IMR-90 (cell line): Measurements from ENCODE around the gene PEX14. TPM values are rescaled to one million over a fixed set of nuclear protein-coding genes. Genes with fewer than 3 reads are reported as not detected.

ENCODE experiments used
- ATAC-seq: fragments of 200-7000 bp; cut with Tn5 transposase; 2 replicates; pipeline ENCODE4 v1.9.1; 2020; ENCODE audit warnings: low read depth, mild to moderate bottlenecking, moderate library complexity
- BruUV-seq: library from RNA; stranded (reverse); fragments of 400-500 nt; replicated peaks from 2 replicates; lab custom pipeline; 2021; lab: Mats Ljungman, UMichigan
- CTCF ChIA-PET: fragments of 300-600 bp; formaldehyde crosslinking; extraction: SDS; loops from one replicate; lab custom pipeline; 2021; ENCODE audit warnings: antibody characterized with exemption; lab: Yijun Ruan, JAX
- POLR2A ChIA-PET: fragments of 300-600 bp; sonication (Branson Sonifier 250); formaldehyde crosslinking; loops from one replicate; lab custom pipeline; 2022; ENCODE audit warnings: antibody characterized with exemption; ENCODE audit not compliant: unreplicated experiment; lab: Charles Lee
- DNase-seq: peaks from one replicate; pipeline ENCODE4 v3.0.0; 2013
- H2AFZ ChIP-seq: replicated peaks from 2 replicates; pipeline ENCODE3; 2013; ENCODE audit warnings: low read length, mild to moderate bottlenecking; ENCODE audit not compliant: poor library complexity
- H2AK5ac ChIP-seq: 2 replicates; pipeline ENCODE4 v1.6.1; 2013; ENCODE audit warnings: low read depth, low read length, inconsistent platforms
- H2AK9ac ChIP-seq: replicated peaks from 2 replicates; pipeline ENCODE3; 2013; ENCODE audit warnings: mild to moderate bottlenecking, low read depth, low read length, moderate library complexity; ENCODE audit not compliant: poor library complexity
- H2BK120ac ChIP-seq: 2 replicates; pipeline ENCODE4 v1.6.1; 2013; ENCODE audit warnings: low read depth, low read length, inconsistent platforms
- H2BK15ac ChIP-seq: 3 replicates; pipeline ENCODE4 v1.6.1; 2013; ENCODE audit warnings: low read depth, low read length, inconsistent platforms
- H2BK20ac ChIP-seq: 2 replicates; pipeline ENCODE4 v1.6.1; 2013; ENCODE audit warnings: low read depth, mild to moderate bottlenecking, inconsistent platforms, low read length, moderate library complexity
- H2BK5ac ChIP-seq: 2 replicates; pipeline ENCODE4 v1.6.1; 2013; ENCODE audit warnings: mild to moderate bottlenecking, low read depth, low read length, inconsistent platforms; ENCODE audit not compliant: poor library complexity, severe bottlenecking
- H3K14ac ChIP-seq: replicated peaks from 2 replicates; pipeline ENCODE4 v1.6.1; 2013; ENCODE audit warnings: low read depth, low read length, inconsistent platforms
- H3K18ac ChIP-seq: 2 replicates; pipeline ENCODE4 v1.6.1; 2013; ENCODE audit warnings: low read depth, low read length, control low read depth
- H3K23ac ChIP-seq: 2 replicates; pipeline ENCODE4 v1.6.1; 2013; ENCODE audit warnings: low read depth, low read length, inconsistent platforms
- H3K27ac ChIP-seq: 2 replicates; pipeline ENCODE4 v1.5.1; 2013; ENCODE audit warnings: mild to moderate bottlenecking, control low read depth, low read length; ENCODE audit not compliant: insufficient read depth
- H3K27me3 ChIP-seq: 2 replicates; pipeline ENCODE4 v1.6.1; 2013; ENCODE audit warnings: low read length; ENCODE audit not compliant: control insufficient read depth, insufficient read depth
- H3K36me3 ChIP-seq: 2 replicates; pipeline ENCODE4 v1.6.1; 2013; ENCODE audit warnings: low read length, mixed read lengths; ENCODE audit not compliant: control insufficient read depth, insufficient read depth
- H3K4ac ChIP-seq: 2 replicates; pipeline ENCODE4 v1.6.1; 2013; ENCODE audit warnings: low read depth, low read length, inconsistent platforms
- H3K4me1 ChIP-seq: 2 replicates; pipeline ENCODE4 v1.6.1; 2013; ENCODE audit warnings: low read length, mixed read lengths; ENCODE audit not compliant: control insufficient read depth, insufficient read depth
- H3K4me2 ChIP-seq: 2 replicates; pipeline ENCODE4 v1.6.1; 2013; ENCODE audit warnings: low read depth, mild to moderate bottlenecking, control low read depth, low read length, moderate library complexity
- H3K4me3 ChIP-seq: 2 replicates; pipeline ENCODE4 v1.5.1; 2013; ENCODE audit warnings: low read depth, mild to moderate bottlenecking, control low read depth, low read length, moderate library complexity; ENCODE audit not compliant: insufficient read depth
- H3K56ac ChIP-seq: 2 replicates; pipeline ENCODE4 v1.6.1; 2013; ENCODE audit warnings: low read length, inconsistent platforms; ENCODE audit not compliant: insufficient read depth; ENCODE audit errors: extremely low read depth
- H3K79me1 ChIP-seq, 2 experiments: 2 replicates each; pipeline ENCODE4 v1.6.1; 2013; ENCODE audit warnings: low read length in 2 of 2, inconsistent platforms in 1 of 2, low read depth in 1 of 2
- H3K9ac ChIP-seq: 2 replicates; pipeline ENCODE4 v1.6.1; 2013; ENCODE audit warnings: low read depth, low read length, control low read depth
- H3K9me1 ChIP-seq: 2 replicates; pipeline ENCODE4 v1.6.1; 2013; ENCODE audit warnings: low read length, inconsistent platforms; ENCODE audit not compliant: insufficient read depth
- H3K9me3 ChIP-seq: 2 replicates; pipeline ENCODE4 v1.6.1; 2013; ENCODE audit warnings: low read length; ENCODE audit not compliant: control insufficient read depth, insufficient read depth
- H4K20me1 ChIP-seq: 2 replicates; pipeline ENCODE4 v1.6.1; 2013; ENCODE audit warnings: low read length, inconsistent platforms; ENCODE audit not compliant: insufficient read depth
- H4K5ac ChIP-seq: 2 replicates; pipeline ENCODE4 v1.6.1; 2013; ENCODE audit warnings: mild to moderate bottlenecking, low read depth, low read length, control low read depth
- H4K8ac ChIP-seq, 2 experiments: 2 replicates each; pipeline ENCODE4 v1.6.1; 2013; ENCODE audit warnings: low read depth in 2 of 2, low read length in 2 of 2, control low read depth in 1 of 2, inconsistent platforms in 1 of 2
- H4K91ac ChIP-seq: 2 replicates; pipeline ENCODE4 v1.6.1; 2013; ENCODE audit warnings: low read depth, low read length, inconsistent platforms; ENCODE audit not compliant: insufficient read depth
- BHLHE40 ChIP-seq: fragments of 150-350 bp; IDR thresholded peaks from 2 replicates; pipeline ENCODE4 v1.6.1; 2016; ENCODE audit warnings: mild to moderate bottlenecking, low read depth, low read length
- CEBPB ChIP-seq: IDR thresholded peaks from 2 replicates; pipeline ENCODE4 v1.6.1; 2012; ENCODE audit warnings: low read depth, low read length, improper control_type of control experiment
- POLR2A ChIP-seq: IDR thresholded peaks from 2 replicates; pipeline ENCODE4 v1.6.1; 2012; ENCODE audit warnings: mild to moderate bottlenecking, low read depth, low read length
- RFX5 ChIP-seq: IDR thresholded peaks from 2 replicates; pipeline ENCODE4 v1.8.0; 2012; ENCODE audit warnings: low read depth, mild to moderate bottlenecking, low read length, moderate library complexity
- USF2 ChIP-seq: fragments of 150-350 bp; IDR thresholded peaks from 2 replicates; pipeline ENCODE4 v1.6.1; 2017; ENCODE audit warnings: mild to moderate bottlenecking, antibody characterized with exemption, low read length, low read depth
- WGBS, 2 experiments: methylation state at CpG; one replicate each; pipeline versions ENCODE4 v1.1.5 to v1.1.7; 2013; ENCODE audit warnings: missing lambda C conversion rate in 2 of 2; ENCODE audit not compliant: insufficient read length in 1 of 2; ENCODE audit errors: extremely low coverage in 2 of 2; 5-methylcytosine and 5-hydroxymethylcytosine counted together
- dilution Hi-C: fragments of 300-500 bp; cut with HindIII; formaldehyde crosslinking; loops from one replicate; pipeline ENCODE4 v1.14.3; 2018; ENCODE audit warnings: low sequenced_read_pairs; ENCODE audit not compliant: unreplicated experiment
- in situ Hi-C: fragments of 300-500 bp; cut with MboI; formaldehyde crosslinking; loops from 3 replicates; pipeline ENCODE4 v1.14.3; 2019; ENCODE audit warnings: low sequenced_read_pairs, inconsistent platforms, mixed read lengths
- intact Hi-C: fragments of 100-400 bp; cut with micrococcal nuclease; formaldehyde crosslinking; loops from 2 replicates; pipeline ENCODE4 v1.10.0; 2022
- polyA plus RNA-seq, 3 experiments: library from polyadenylated mRNA; depleted of rRNA; stranded (reverse); fragments of >200 nt; gene quantifications; 2 replicates each; pipeline ENCODE4 v1.2.3, GENCODE V29; 2012; ENCODE audit warnings: low replicate concordance in 1 of 3
- total RNA-seq: library from RNA; depleted of rRNA; stranded (reverse); fragments of >200 nt; gene quantifications from 2 replicates; pipeline ENCODE4 v1.2.3, GENCODE V29; 2012

PEX14 gene
- total and polyA plus RNA-seq, 2 of the 4 experiments (the other 2 are of a cell fraction): 9.5 to 22.5 TPM

- Histone ChIP-seq H3K18ac (no peak overlapping the region), H3K14ac (no peak overlapping the region), H3K9ac (no peak overlapping the region), H2BK15ac (no peak overlapping the region), H2AFZ (no peak overlapping the region), H3K9me1 (no peaks in the 10 kb centered on the region; the same call in 1 of the 2 replicates), H3K23ac (no peak overlapping the region), H3K27ac (no peak overlapping the region), H3K4me1 (peaks cover 12% of the 10 kb centered on the region), H4K91ac (no peak overlapping the region), H2AK9ac (no peak overlapping the region), H3K4me3 (no peak overlapping the region), H4K8ac (no peak overlapping the region), H3K79me1 (peaks cover 34 to 43% of the 10 kb centered on the region in 2 experiments), H3K27me3 (no peaks in the 10 kb centered on the region), H4K5ac (no peak overlapping the region), H3K36me3 (peaks cover 7% of the 10 kb centered on the region), H3K4me2 (no peak overlapping the region), H3K4ac (no peak overlapping the region), H3K56ac (no peak overlapping the region), H4K20me1 (peaks cover 11% of the 10 kb centered on the region; the same call in 1 of the 2 replicates), H2BK5ac (no peak overlapping the region), H2BK120ac (no peak overlapping the region), H3K9me3 (no peaks in the 10 kb centered on the region), H2AK5ac (no peak overlapping the region), H2BK20ac (no peak overlapping the region)
- no TSS peak for BruUV-seq
- CTCF ChIA-PET: interaction anchor here (0.6 kb wide), 1 partner anchor 47 kb away, joined by 3 read pairs; no protein-coding TSS in a partner anchor
- DNase-seq (no peak), ATAC-seq (no peak)
- intact Hi-C loops (loop anchor here (10.0 kb wide), 1 partner anchor 260 kb away; the partner anchor contains the start of gene CASZ1), in situ Hi-C loops (no loop called here), dilution Hi-C loops (no loop called here)
- POLR2A ChIA-PET: interaction anchor here (0.6 kb wide), 1 partner anchor 10 kb away, joined by 3 read pairs; no protein-coding TSS in a partner anchor
- no peak for TF ChIP-seq CEBPB
- TF ChIP-seq USF2: no peak
- TF ChIP-seq RFX5: no peak
- no peak for TF ChIP-seq BHLHE40
- TF ChIP-seq POLR2A: no peak
- WGBS, 2 experiments: 89% methylated on average over 3 of the region's 7 CpGs; no CpG with 5 or more reads in 1 of the 2 experiments
These were observed 59.8 kb downstream of the PEX14 start for GRCh38 chr1:10534519-10534918.
